Stimulated activated CD4-positive, alpha-beta T cell treated with anti-CD3 and anti-CD28 coated beads, Interleukin-2, amount 100 ng/mL, for 48 hours (primary cell): ENCODE results near the gene KCNS1.

Experiments
- DNase-seq, 2 donors: peaks; one replicate each; pipeline ENCODE4 v3.0.0-alpha.2; 2020

KCNS1 gene

GRCh38 chr20:45105317-45105716, 4.4 kb upstream of the KCNS1 start:
- DNase-seq = no peak

DNA sequence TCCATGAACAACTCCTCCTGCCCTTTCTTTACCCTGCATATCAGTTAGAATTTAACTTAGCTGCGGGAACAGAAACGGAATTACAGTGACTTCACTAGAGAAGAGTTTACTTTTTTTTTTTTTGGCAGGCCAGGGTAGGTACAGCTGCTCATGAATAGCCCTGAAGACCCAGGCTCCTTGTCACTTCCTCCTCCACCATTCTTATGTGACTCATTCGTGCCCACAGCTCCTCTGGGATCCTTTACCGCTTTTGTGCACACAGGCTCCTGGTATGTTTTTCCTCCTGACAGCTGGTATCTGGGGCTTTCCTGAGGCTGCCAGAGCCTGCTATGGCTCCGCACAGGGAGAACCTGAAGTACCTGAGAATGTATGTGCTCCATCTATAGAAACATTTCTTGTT, 3.9 kb upstream of the KCNS1 start:
- no peak for DNase-seq

GRCh38 chr20:45103072-45103471, 2.1 kb upstream of the KCNS1 start:
- DNase-seq = no peak

DNA sequence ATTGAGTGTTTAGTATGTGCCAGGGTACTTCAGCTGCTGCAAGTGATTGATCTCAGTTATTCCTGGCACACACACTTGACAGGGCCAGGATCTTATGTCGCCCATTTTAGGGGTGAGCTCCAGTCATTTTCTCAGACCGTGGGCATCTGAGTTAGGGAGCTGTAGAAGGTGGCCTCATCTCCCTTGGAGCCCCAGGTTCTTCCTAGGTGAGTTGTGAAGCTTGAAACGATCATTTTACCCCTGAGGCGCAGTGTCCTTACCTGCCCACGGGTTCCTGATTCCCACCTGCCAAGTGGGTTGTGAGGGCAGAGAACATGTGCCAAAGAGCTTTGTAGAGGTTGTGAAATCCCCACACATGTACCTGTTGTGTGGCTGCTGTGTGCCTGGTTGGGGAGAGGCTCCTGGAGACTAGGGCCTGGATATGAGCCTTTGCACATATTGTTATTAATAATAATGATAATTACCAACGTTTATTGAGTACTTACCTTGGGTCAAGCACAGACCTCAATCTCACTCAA, 465 bp upstream of the KCNS1 start:
- DNase-seq = no peak

DNA sequence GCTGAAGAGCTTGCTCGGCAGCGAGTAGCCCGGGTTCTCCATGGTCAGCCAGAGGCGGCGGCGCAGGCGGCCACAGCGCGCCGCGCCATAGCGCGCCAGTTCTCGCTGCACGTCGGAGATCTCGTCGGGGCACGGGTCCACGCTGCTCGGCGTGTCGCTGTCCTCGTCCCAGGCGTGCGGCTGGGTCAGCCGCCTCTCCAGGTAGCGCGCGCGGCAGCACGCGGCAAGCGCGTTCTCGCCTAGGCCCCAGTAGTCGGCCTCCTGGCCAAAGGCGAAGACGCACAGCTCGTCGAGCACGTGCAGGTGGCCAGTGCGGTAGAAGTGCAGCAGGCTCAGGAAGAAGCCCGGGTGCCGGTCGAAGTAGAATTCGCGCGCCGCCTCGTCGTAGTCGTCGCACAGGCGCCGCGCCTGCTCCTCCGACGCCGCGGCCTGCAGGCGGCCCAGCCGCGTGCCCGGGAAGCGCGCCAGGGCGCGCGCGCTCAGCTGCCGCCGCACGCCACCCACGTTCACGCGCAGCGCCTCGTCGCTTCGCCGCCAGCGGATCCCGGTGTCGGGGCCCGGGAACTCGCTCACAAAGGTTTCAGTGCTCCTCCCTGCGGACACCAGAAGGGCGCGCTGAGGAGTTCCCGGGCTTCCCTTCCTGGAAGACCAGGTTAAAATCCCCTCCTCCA, 2.7 kb downstream of the KCNS1 start:
- peak in 1 of 2 donors; percentile 15 for DNase-seq

- peak; percentile 28 to 46 for DNase-seq
Measured at GRCh38 chr20:45097485-45098102, 3.3 kb downstream of the KCNS1 start.

GRCh38 chr20:45096781-45097180, 4.1 kb downstream of the KCNS1 start:
- no peak for DNase-seq

- peak; percentile 52 to 53 for DNase-seq
Measured at GRCh38 chr20:45095805-45096238, 5.1 kb downstream of the KCNS1 start.

DNA sequence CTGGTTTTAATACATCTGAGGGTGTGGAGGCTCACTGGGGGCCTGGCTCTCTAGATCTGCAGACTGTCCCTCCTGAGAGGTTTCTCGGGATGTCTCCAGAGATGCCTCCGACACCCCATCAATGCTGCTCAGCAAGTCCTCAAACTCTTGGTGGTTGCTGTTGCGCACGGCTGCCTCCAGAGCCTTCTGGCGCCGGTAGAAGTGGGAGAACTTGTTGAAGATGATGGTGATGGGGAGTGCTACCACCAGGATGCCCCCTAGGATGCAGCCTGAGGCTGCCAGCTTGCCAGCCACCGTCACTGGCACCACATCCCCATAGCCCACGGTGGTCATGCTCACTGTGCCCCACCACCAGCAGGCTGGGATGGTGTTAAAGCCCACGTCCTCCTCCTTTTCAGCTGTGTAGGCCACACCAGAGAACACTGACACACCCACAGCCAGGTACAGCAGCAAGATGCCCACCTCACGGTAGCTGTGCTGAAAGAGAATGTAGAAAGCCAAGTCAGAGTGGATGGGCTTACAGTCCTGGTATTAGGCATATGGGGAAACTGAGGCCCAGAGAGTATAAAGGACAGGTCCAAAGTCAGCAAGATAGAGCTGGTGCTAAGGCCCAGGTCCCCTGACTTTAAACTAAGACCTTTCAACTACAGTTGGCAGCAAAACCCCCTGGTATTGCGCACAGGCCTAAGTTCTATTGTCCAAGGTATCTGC, 5.9 kb downstream of the KCNS1 start:
- no peak for DNase-seq

- no peak for DNase-seq
Measured at GRCh38 chr20:45094201-45094600, 6.7 kb downstream of the KCNS1 start.

DNA sequence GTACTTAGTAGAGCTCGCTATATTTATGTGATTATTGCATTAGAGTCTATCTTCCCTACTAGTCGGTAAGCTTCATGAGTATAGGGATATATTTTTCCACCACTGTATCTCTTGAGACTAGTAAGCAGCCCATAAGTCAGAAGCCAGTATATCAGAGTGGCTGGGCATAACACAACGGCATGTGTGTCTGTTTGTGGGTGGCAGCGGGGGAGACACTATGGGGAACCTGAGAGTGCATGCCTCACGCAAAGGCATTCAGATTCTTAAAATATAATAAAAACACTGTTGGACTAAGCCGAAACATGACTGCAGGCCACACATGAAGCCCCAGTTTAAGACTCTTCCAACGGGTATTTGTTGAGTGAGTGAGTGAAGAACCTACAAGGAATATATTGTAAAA, 8.0 kb downstream of the KCNS1 start:
- no peak for DNase-seq

- DNase-seq = no peak
Measured at GRCh38 chr20:45091366-45091765, 9.6 kb downstream of the KCNS1 start.

DNA sequence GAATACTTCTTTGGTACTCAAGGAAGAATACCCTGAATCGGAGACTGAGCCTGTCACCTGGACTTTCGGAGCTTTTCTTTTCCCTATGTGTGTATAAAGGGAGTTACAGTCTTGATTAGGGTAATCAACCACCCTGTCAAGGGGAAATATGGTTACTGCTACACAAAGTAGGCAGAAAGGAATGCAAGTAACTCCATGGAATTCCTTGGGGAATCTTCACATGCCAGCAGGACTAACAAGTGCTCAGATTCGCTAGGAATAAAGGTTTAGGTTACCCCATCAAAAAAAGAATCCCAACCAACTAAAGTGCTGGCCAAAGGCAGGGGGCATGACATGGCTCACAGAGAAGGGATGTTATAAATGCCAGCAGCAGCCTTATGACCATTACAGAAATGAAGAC, 10.4 kb downstream of the KCNS1 start:
- no peak for DNase-seq

DNA sequence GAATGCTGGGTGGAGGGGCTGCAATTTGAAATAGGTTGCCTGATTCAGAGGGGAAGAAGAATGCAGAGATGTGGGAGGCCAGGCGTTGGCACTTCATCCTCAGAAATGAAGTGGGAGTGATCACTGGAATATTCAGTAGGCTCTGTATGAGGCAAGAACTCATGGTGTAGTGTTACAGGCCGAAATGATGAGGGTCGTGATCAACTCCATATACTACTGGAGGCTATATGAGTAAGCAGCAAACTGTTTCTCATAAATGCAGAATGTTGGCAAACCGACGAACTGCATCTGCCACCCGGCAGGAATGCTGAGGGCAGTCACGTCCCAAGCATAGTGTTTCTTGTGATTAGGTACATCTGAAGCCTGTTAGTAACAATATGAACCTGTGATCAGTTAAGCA, 12.7 kb downstream of the KCNS1 start:
- no peak for DNase-seq

- no peak for DNase-seq
Measured at GRCh38 chr20:45087814-45088213, 13.1 kb downstream of the KCNS1 start.

- DNase-seq = no peak
Measured at GRCh38 chr20:45087097-45087790, 13.7 kb downstream of the KCNS1 start.

DNA sequence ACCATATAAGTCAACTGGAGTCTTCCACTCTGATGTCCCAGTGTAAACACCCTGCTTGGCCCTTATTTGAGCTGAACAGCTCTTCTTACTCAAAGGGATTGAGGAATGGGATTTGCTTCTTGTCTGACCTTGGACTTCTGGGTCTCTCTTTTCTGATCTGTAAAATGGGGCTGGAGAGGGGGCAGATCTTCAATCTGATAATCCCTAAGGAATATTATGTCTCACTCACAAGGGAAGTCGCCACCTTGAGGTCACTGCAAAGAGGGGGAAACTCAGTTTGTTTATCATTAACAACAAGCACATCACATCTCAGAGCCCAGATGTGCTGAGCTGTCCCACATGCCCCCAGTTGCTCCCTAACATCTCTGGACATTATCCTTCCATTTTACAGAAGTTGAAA, 15.1 kb downstream of the KCNS1 start:
- DNase-seq = no peak

DNA sequence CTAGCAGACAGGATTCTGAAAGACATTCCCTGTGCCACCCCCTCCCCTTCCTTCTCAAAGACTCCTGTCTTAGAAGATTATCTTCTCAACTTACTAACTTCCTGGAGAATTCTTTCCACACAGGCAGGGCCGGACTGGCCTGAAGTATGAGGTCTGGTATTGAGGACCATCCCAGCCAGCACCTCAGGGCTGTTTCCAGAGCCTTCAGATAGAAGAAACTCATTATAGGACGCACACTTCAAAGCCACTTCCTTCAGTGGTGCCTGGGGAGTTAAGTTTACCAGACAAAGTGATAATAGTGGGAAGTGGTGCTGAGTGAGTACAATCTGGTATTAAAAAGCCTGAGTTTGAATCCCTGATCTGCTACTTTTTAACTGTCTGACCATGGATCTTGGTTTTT, 15.6 kb downstream of the KCNS1 start:
- DNase-seq = no peak

GRCh38 chr20:45083127-45083526, 17.8 kb downstream of the KCNS1 start:
- DNase-seq = no peak

- no peak for DNase-seq
Measured at GRCh38 chr20:45082468-45082867, 18.5 kb downstream of the KCNS1 start.

GRCh38 chr20:45080867-45081624, 19.9 kb downstream of the KCNS1 start:
- no peak for DNase-seq

DNA sequence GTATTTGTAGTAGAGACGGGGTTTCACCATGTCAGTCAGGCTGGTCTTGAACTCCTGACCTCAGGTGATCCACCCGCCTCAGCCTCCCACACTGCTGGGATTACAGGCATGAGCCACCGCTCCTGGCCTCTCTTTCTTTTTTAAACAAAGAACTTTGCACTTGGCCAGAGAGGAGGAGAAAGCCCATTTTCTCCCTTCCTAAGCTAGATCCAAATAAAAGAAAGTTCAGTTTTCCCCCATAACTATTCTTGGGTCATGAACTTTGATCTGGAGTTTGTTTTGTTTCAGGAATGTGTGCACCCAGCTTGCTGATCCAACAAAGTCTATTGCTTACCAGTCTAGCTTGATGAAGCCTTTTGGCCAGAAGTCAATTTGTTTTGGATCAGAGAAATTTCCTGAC, 23.4 kb downstream of the KCNS1 start:
- DNase-seq = no peak

GRCh38 chr20:45073221-45073620, 27.7 kb downstream of the KCNS1 start:
- DNase-seq = no peak
